Stimulated activated CD4-positive, alpha-beta T cell treated with anti-CD3 and anti-CD28 coated beads, TNF-alpha, amount 100 ng/mL, for 24 hours (primary cell): ENCODE data around the gene SNAPC1.
A peak's percentile ranks its signal among the peaks of the same experiment; 100 is the strongest.

ENCODE experiments used
- DNase-seq, 3 experiments: peaks; one replicate each; pipeline ENCODE4 v3.0.0-alpha.2; 2020; ENCODE audit warnings: low read depth in 3 of 3

The SNAPC1 gene

DNA sequence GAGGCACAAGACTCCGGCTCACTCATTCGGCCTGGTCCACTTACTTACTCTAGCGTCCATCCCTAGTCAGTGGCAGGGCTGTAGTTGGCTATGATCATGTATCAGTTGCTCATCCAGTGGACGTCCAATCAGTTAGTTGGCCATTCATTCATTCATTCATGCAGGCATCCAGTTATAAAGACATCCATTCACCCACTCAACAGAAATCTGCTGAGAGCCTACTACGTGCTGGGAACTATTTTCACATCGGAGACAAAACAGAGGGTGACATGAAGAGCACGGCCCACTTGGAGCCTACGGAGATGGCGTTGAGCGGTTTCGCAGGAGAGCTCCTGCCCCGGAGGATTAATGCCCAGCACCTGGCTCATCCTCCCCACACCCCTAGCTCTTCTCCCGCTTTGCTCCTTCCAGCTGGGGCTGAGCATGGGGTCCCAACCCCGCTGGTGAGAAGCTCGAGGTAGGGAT is 49.7 kb downstream of the SNAPC1 start:
- DNase-seq = no peak

DNA sequence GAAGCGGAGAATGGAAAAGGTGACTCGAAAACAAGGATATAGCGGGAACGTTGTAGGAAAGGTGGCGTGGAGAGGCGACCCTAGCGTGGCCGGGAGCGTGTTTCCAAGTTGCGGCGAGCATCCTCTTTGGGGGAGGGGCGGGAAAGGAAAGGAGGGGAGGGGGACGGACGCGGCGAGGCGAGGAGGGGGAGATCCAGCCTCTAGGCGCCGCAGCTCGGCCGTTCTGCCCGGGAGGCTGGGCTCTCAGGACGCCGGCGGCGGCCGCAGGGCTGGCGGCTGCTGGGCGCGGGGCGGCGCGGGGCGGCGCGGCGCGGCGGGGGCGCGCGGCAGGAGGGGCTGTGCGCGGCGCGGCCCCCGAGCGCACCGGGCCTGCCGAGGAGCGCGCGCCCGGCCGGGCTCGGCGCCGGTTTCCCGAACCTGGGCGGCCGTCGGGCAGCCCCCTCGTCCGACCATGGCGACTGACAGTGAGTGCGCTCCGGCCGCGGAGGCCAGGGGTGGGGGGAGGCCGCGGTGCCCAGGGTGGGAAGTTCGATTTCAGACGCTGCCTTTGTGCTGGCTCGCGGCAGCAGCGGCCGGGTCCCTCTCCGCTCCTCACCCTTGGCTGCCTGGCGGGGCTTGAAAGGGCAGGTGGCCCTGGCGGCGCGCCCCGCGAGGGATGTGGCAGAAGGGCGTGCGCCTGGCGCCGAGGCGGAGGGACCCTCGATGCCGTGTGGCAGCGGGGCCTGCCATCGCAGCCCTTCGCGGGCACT is 50.3 kb downstream of the SNAPC1 start, which contains the start of gene SYT16:
TSS of gene SYT16 (plus strand) at position 357 of the 749 bp plus-strand sequence.
- no peak for DNase-seq

DNA sequence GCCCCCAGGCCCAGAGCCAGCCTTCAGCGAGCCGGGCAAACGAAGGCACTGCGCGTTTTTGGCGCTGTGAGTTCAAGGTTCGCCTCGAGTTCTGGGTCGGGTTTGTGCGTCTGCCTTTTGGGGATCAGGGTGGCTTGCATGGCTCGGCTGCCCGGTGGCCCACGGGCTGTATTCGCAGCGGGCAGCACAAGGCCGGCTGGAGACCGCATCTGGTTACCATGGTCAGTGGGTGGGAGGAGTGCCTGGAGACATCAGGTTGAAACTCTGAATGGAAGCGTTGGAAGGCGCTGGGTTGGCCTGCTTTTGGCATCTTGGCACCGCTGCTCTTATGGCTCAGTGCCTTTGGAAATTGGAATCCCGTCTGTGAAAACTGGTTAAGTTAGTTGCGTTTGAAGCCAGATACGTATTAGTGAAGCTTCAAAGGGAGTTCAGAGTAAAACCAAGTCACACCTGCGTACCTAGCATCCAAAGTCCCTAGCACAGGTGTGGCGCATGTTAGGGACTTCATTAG is 50.9 kb downstream of the SNAPC1 start:
- no peak for DNase-seq

DNA sequence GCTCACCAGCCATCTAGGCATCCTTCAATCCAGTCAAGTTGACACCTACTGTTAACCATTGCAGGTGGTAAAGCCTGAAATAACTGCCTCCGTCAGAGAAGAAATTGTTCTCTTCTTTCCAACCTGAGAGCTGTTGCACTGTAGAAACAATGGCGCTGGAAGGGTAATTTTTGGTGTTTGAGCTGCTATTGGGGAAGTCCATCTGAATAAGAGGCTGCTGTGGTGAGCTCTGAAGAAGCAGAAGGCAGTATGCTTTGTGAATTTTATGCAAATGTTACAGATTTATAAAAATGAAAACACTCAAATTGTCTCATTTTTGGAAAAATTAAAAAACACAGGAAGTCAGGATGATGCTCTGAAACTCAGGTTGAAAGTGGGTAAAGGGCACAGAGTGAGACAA is 60.2 kb downstream of the SNAPC1 start:
- DNase-seq = no peak

DNA sequence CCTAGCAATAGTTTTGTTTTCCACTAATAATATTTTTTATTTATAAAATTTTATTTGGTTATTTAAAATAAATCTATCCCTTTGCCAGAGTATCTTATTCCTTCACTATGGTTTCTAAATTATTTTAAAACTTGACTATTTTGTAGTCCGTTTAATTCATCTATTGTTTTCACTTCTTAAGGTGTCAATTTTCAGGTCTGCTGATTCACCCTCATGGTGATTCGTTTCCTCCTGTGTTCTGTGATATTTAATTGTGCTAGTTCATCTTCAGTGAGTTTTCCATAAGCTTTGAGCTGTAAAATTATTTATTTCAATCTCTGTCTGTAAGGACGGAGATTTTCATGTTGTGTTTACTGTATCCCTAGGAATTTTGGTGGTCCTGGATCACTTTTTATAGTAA is 70.6 kb downstream of the SNAPC1 start:
- DNase-seq = no peak

DNA sequence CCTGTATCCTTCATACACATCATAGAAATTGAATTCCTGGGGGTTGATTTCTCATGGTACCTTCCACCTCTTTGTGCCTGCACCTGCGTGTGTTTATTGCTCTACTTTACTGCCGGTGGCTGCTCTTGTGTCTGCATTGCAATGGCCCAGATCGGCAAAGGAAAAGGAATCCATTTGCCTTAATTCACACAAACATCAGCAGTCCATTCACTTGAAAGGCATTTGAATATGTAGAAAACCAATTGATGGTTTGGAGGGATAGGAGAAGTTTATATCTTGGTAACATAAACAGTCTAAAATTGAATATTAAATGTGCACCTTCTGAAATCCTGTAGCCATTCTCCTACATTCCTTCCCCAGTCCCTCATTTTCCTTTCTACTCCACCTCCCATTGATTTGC is 74.0 kb downstream of the SNAPC1 start:
- DNase-seq = no peak

DNA sequence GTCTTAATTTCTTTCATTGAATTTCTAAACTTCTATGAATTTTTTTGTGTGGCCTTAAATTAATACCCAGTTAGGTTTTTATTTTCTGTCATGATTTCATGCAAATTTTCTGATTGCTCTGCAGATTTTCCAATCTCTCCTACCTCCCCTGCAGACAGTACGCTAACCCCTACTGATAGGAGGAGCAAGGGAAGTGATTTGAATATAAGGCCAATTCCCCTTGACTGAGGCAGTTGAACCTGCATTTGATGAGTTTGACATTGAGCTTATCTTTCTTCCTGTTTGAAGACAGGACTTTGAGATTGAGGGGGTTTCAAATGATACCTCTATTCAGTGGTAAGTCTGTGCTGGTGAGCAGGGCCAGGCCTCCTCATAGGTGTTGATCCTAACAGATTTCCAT is 74.6 kb downstream of the SNAPC1 start:
- DNase-seq = no peak

DNA sequence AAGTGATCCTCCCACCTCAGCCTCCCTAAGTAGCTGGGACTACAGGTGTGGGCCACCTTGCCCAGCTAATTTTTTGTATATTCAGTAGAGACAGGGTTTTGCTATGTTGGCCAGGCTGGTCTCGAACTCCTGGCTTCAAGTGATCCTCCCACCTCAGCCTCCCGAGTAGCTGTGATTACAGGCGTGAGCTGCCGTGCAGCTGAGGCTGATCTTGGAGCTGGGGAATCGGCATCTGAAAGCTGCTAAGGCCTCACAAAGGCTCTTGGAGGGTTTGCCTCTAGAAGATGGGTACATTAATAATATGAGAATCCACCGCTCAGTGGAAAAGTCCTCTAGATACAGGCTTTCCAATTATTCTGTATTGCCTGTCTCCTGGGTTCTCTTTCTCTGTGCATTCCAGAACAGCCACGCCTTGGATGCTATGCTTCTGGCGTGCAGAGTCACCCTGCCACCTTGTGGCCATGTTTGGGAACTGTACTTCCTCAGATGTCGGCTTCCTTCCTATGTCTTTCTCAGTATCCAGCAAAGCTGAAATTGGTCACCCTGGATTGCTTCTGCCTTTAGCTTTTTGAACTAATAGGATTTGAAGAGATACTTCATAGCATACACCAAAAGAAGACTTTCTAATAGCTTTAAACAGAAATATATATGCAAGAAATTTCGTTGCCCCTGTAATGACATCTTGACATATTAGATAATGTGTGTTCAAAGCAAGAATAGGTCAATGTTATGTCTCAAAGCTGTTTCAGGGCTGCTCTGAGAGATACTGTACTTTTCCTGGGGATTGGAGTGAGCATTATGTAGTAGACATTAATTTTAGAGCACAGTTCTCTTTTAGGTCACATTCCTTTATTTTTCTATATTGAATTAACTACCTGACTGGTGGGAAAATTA is 75.4 kb downstream of the SNAPC1 start:
- DNase-seq = peak; percentile 57 to 77 (median 64)

DNA sequence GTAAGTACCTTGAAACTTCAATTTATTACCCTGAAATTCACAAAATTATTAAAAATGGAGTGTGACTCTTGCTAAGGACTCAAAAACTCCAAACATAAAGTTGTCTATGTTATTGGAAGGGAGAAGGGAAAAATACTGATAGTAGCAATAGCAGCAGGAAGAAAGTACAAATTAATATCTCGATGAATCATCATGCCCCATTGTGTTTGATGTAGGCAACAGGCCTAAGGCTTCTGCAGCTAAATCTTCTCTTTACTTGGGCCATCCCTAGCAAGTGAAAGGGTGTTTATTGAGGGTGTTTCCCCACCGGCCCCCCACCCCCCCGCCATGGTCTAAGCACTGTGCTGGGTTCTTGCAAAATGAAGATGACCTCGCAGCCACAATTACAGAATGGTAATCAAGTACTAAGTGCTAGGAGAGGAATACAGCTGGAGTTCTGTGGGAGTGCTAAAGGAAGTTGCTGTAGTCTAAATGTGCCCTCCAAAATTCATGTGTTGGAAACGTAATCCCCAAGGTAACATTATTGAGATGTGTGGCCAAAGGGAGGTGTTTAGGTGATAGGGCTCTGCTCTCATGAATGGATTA is 76.5 kb downstream of the SNAPC1 start:
- no peak for DNase-seq

DNA sequence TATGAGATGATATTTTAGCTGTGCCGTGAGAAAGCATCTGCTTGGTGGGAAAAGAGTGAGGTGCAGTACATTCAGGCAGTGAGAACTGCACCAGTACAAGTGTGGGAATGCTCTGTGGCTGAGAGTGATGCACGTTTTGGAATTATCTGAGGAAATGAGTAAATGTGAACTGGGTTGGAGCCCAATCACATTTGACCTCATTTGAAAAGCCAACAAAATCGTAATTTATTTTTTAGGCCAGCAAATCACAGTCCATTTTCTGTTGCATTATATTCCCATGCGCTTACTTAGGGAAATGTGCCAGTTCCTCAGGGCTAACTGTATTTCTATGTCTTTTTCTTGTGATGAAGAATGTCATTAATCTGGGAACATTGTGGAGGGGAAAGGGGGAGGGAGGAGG is 77.3 kb downstream of the SNAPC1 start:
- no peak for DNase-seq

DNA sequence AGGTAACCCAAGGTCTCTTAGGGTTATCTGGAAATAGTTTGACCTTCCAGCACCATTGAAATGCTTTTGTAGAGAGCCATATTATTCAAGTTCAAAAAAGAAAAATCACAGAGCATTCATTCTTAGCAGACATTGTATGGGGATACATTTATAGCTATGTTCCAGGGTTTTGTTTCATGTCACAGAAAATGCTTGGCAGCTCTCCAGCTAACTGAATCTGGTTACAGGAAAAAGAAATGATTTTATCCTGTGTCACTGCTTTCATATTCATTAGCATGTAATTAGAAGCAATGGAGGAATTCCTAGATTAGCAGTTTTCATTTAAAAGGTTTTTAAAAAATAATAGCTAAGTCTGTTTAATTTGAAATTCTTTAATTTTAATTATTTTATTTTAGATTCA is 78.9 kb downstream of the SNAPC1 start:
- no peak for DNase-seq
